WTC11 (cell line): ENCODE data around the gene RASAL2. TPM values are rescaled to one million over a fixed set of nuclear protein-coding genes. Genes with fewer than 3 reads are reported as not detected.

Experiments used
- ATAC-seq: fragments of 200-7000 bp; cut with Tn5 transposase; 2 replicates; pipeline ENCODE4 v1.10.0; 2021; ENCODE audit warnings: mild to moderate bottlenecking, moderate library complexity
- CTCF ChIA-PET: fragments of 300-600 bp; sonication (Branson Sonifier 250); formaldehyde crosslinking; loops from one replicate; lab custom pipeline; 2021; ENCODE audit warnings: antibody characterized with exemption; lab: Charles Lee
- POLR2A ChIA-PET: fragments of 350-600 bp; sonication (Branson Sonifier 250); formaldehyde crosslinking; loops from one replicate; lab custom pipeline; 2021; ENCODE audit warnings: antibody characterized with exemption; lab: Charles Lee
- DNase-seq: peaks from one replicate; pipeline ENCODE4 v3.0.0; 2021; ENCODE audit warnings: low spot score
- H3K27ac Mint-ChIP-seq: 2 replicates; pipeline ENCODE4 v1.8.0; 2021; ENCODE audit warnings: mixed read lengths
- H3K27me3 Mint-ChIP-seq: 2 replicates; pipeline ENCODE4 v1.8.0; 2021; ENCODE audit warnings: low read depth, mild to moderate bottlenecking, moderate library complexity, mixed read lengths
- H3K36me3 Mint-ChIP-seq: 2 replicates; pipeline ENCODE4 v1.8.0; 2021; ENCODE audit warnings: mixed read lengths
- H3K4me1 Mint-ChIP-seq: 2 replicates; pipeline ENCODE4 v1.8.0; 2022; ENCODE audit warnings: mixed read lengths
- H3K4me3 Mint-ChIP-seq: 2 replicates; pipeline ENCODE4 v1.8.0; 2021; ENCODE audit warnings: mild to moderate bottlenecking, moderate library complexity, mixed read lengths
- H3K9me3 Mint-ChIP-seq: 2 replicates; pipeline ENCODE4 v1.8.0; 2021; ENCODE audit warnings: mixed read lengths
- AFF4 ChIP-seq: sonication (generic); formaldehyde crosslinking; IDR thresholded peaks from 2 replicates; pipeline ENCODE4 v1.8.1; 2023; ENCODE audit warnings: mild to moderate bottlenecking, missing genetic modification reagents, borderline replicate concordance
- ATF3 ChIP-seq: sonication (generic); formaldehyde crosslinking; conservative IDR thresholded peaks from 2 replicates; pipeline ENCODE4 v1.8.1; 2022; ENCODE audit warnings: mild to moderate bottlenecking, missing genetic modification reagents
- E2F4 ChIP-seq: sonication (generic); formaldehyde crosslinking; IDR thresholded peaks from 2 replicates; pipeline ENCODE4 v1.8.1; 2022; ENCODE audit warnings: low read depth, mild to moderate bottlenecking, moderate library complexity, missing genetic modification reagents, borderline replicate concordance
- ESRRA ChIP-seq: sonication (generic); formaldehyde crosslinking; IDR thresholded peaks from 2 replicates; pipeline ENCODE4 v1.8.1; 2022; ENCODE audit warnings: mild to moderate bottlenecking, missing genetic modification reagents, borderline replicate concordance
- FOXK1 ChIP-seq: sonication (generic); formaldehyde crosslinking; IDR thresholded peaks from 2 replicates; pipeline ENCODE4 v1.8.0; 2022; ENCODE audit warnings: mild to moderate bottlenecking, moderate library complexity, missing genetic modification reagents
- FOXP4 ChIP-seq: sonication (generic); formaldehyde crosslinking; IDR thresholded peaks from 2 replicates; pipeline ENCODE4 v1.8.0; 2022; ENCODE audit warnings: mild to moderate bottlenecking, missing genetic modification reagents
- GRHL2 ChIP-seq: fragments of 250-450 bp; sonication (Bioruptor Pico); IDR thresholded peaks from 2 replicates; pipeline ENCODE4 v1.8.0; 2022; ENCODE audit warnings: mild to moderate bottlenecking, moderate library complexity; ENCODE audit not compliant: insufficient replicate concordance, severe bottlenecking
- GTF2I ChIP-seq: fragments of 250-450 bp; sonication (Bioruptor Pico); conservative IDR thresholded peaks from 2 replicates; pipeline ENCODE4 v1.4.0; 2021; ENCODE audit warnings: mild to moderate bottlenecking
- JUN ChIP-seq: sonication (generic); formaldehyde crosslinking; IDR thresholded peaks from 2 replicates; pipeline ENCODE4 v1.8.0; 2023; ENCODE audit warnings: mild to moderate bottlenecking, missing genetic modification reagents
- KAT7 ChIP-seq: sonication (generic); formaldehyde crosslinking; IDR thresholded peaks from 2 replicates; pipeline ENCODE4 v1.8.1; 2023; ENCODE audit warnings: missing genetic modification reagents, mild to moderate bottlenecking, borderline replicate concordance
- MLX ChIP-seq: sonication (generic); formaldehyde crosslinking; IDR thresholded peaks from 2 replicates; pipeline ENCODE4 v1.8.1; 2023; ENCODE audit warnings: mild to moderate bottlenecking, missing genetic modification reagents, moderate library complexity
- TEAD1 ChIP-seq: sonication (generic); formaldehyde crosslinking; IDR thresholded peaks from 2 replicates; pipeline ENCODE4 v1.8.0; 2022; ENCODE audit warnings: mild to moderate bottlenecking, missing genetic modification reagents
- ZNF121 ChIP-seq: sonication (generic); formaldehyde crosslinking; IDR thresholded peaks from 2 replicates; pipeline ENCODE4 v1.8.0; 2023; ENCODE audit warnings: missing genetic modification reagents
- ZNF232 ChIP-seq: sonication (generic); formaldehyde crosslinking; IDR thresholded peaks from 2 replicates; pipeline ENCODE4 v1.8.0; 2022; ENCODE audit warnings: mild to moderate bottlenecking, missing genetic modification reagents
- ZNF281 ChIP-seq: sonication (generic); formaldehyde crosslinking; IDR thresholded peaks from 2 replicates; pipeline ENCODE4 v1.8.0; 2023; ENCODE audit warnings: mild to moderate bottlenecking, missing genetic modification reagents
- ZNF423 ChIP-seq: fragments of 250-450 bp; sonication (Bioruptor Pico); IDR thresholded peaks from 2 replicates; pipeline ENCODE4 v2.1.2; 2022; ENCODE audit warnings: mild to moderate bottlenecking, moderate library complexity
- ZSCAN18 ChIP-seq: fragments of 250-450 bp; sonication (Bioruptor Pico); IDR thresholded peaks from 2 replicates; pipeline ENCODE4 v2.1.2; 2022; ENCODE audit warnings: mild to moderate bottlenecking, moderate library complexity
- total RNA-seq: library from RNA; stranded (reverse); gene quantifications from 3 replicates; pipeline ENCODE4 v1.2.3, GENCODE V29; 2021

The RASAL2 gene
- total RNA-seq, 1 experiment from 2014 or later = 29.5 TPM

GRCh38 chr1:178282949-178283367, 189.1 kb downstream of the RASAL2 start:
- no peaks in the 10 kb centered on the region for H3K27me3 Mint-ChIP-seq
- peaks cover 22% of the 10 kb centered on the region for H3K36me3 Mint-ChIP-seq
- POLR2A ChIA-PET = no interaction called here
- H3K27ac Mint-ChIP-seq = peak overlapping the region; percentile 96
- peaks cover under 1% of the 10 kb centered on the region for H3K9me3 Mint-ChIP-seq
- H3K4me3 Mint-ChIP-seq = peak overlapping the region; percentile 62
- CTCF ChIA-PET = interaction anchor here (0.8 to 2.4 kb wide), 2 partner anchors 16 to 251 kb away, joined by 3 to 9 read pairs; no protein-coding TSS in a partner anchor
- DNase-seq = no peak
- peak; percentile 37 for ATAC-seq
- TF ChIP-seq ZSCAN18 (CRISPR knock-in tag) = no peak
- TF ChIP-seq GTF2I (CRISPR knock-in tag) = no peak
- TF ChIP-seq KAT7 = no peak
- no peak for TF ChIP-seq E2F4 (CRISPR knock-in tag)
- no peak for TF ChIP-seq MLX (CRISPR knock-in tag)
- no peak for TF ChIP-seq ZNF121
- no peak for TF ChIP-seq ATF3 (CRISPR knock-in tag)
- TF ChIP-seq ZNF232 (CRISPR knock-in tag) = no peak
- H3K4me1 Mint-ChIP-seq = peaks cover 77% of the 10 kb centered on the region

GRCh38 chr1:178283409-178283808, 189.5 kb downstream of the RASAL2 start:
- CTCF ChIA-PET = interaction anchor here (0.8 to 2.4 kb wide), 2 partner anchors 16 to 252 kb away, joined by 3 to 9 read pairs; no protein-coding TSS in a partner anchor
- peak overlapping the region; percentile 62 for H3K4me3 Mint-ChIP-seq
- peak; percentile 91 for ATAC-seq
- H3K27me3 Mint-ChIP-seq = no peaks in the 10 kb centered on the region
- peak overlapping the region; percentile 96 for H3K27ac Mint-ChIP-seq
- POLR2A ChIA-PET = no interaction called here
- H3K36me3 Mint-ChIP-seq = peaks cover 20% of the 10 kb centered on the region
- peak; percentile 75 for DNase-seq
- TF ChIP-seq ESRRA (CRISPR knock-in tag) (no peak), ZNF423 (no peak), FOXK1 (CRISPR knock-in tag) (peak; percentile 74; the same call in 1 of the 2 replicates), JUN (CRISPR knock-in tag) (no peak), GRHL2 (CRISPR knock-in tag) (no peak), ZNF281 (CRISPR knock-in tag) (no peak), TEAD1 (CRISPR knock-in tag) (no peak; the same call in 1 of the 2 replicates), AFF4 (0 out of 2 replicates have a peak, but pooled peaks have one; percentile 27), FOXP4 (CRISPR knock-in tag) (peak; percentile 84; the same call in 1 of the 2 replicates)
- H3K9me3 Mint-ChIP-seq = no peaks in the 10 kb centered on the region
- peaks cover 72% of the 10 kb centered on the region for H3K4me1 Mint-ChIP-seq
